DND-41 (cell line): ENCODE measurements around the gene BBLN.

Experiments used
- ATAC-seq: fragments of 200-7000 bp; cut with Tn5 transposase; 3 replicates; pipeline ENCODE4 v1.9.1; 2021; ENCODE audit warnings: low read depth; ENCODE audit not compliant: insufficient read depth
- DNase-seq: peaks from one replicate; pipeline ENCODE4 v3.0.0-alpha.2; 2020
- H2AFZ ChIP-seq: 2 replicates; pipeline ENCODE4 v1.6.0; 2012; ENCODE audit warnings: low read depth, low read length
- H3K27ac ChIP-seq: 2 replicates; pipeline ENCODE4 v1.5.1; 2012; ENCODE audit warnings: low read length, inconsistent platforms
- H3K27me3 ChIP-seq: fragments of 200-600 bp; sonication (generic); 2 replicates; pipeline ENCODE4 v1.6.0; 2012; ENCODE audit warnings: low read length, mild to moderate bottlenecking, inconsistent platforms; ENCODE audit not compliant: insufficient read depth, poor library complexity
- H3K36me3 ChIP-seq: 2 replicates; pipeline ENCODE4 v1.5.1; 2012; ENCODE audit warnings: low read length, inconsistent platforms; ENCODE audit not compliant: insufficient read depth
- H3K4me1 ChIP-seq: 2 replicates; pipeline ENCODE4 v1.5.1; 2012; ENCODE audit warnings: mild to moderate bottlenecking, low read length; ENCODE audit not compliant: insufficient read depth
- H3K4me2 ChIP-seq: 2 replicates; pipeline ENCODE4 v1.6.0; 2012; ENCODE audit warnings: mild to moderate bottlenecking, moderate library complexity, low read length, inconsistent platforms; ENCODE audit not compliant: insufficient read depth
- H3K4me3 ChIP-seq, 2 experiments: fragments of 200-600 bp in 1 of 2; shearing (Covaris generic) in 1 of 2; 2 replicates each; pipeline ENCODE4 v1.5.1; 2012 to 2016; ENCODE audit warnings: inconsistent platforms in 2 of 2, low read length in 2 of 2, mild to moderate bottlenecking in 2 of 2, low read depth in 1 of 2, moderate library complexity in 1 of 2
- H3K79me2 ChIP-seq: 2 replicates; pipeline ENCODE4 v1.6.0; 2012; ENCODE audit warnings: low read length, inconsistent platforms; ENCODE audit not compliant: insufficient read depth
- H3K9ac ChIP-seq: 2 replicates; pipeline ENCODE4 v1.6.0; 2012; ENCODE audit warnings: low read depth, mild to moderate bottlenecking, inconsistent platforms, low read length, moderate library complexity
- H3K9me3 ChIP-seq: 2 replicates; pipeline ENCODE4 v1.5.1; 2012; ENCODE audit warnings: low read length, moderate library complexity, mild to moderate bottlenecking, inconsistent platforms; ENCODE audit not compliant: insufficient read depth, severe bottlenecking
- H4K20me1 ChIP-seq: 2 replicates; pipeline ENCODE4 v1.6.0; 2012; ENCODE audit warnings: low read length; ENCODE audit not compliant: insufficient read depth
- CTCF ChIP-seq: IDR thresholded peaks from 2 replicates; pipeline ENCODE4 v1.5.1; 2012; ENCODE audit warnings: borderline replicate concordance, low read length, moderate library complexity, mild to moderate bottlenecking; ENCODE audit not compliant: poor library complexity, severe bottlenecking; ENCODE audit errors: extremely low read depth
- EZH2 ChIP-seq: IDR thresholded peaks from 3 replicates; pipeline ENCODE4 v1.6.1; 2012; ENCODE audit warnings: borderline replicate concordance, low read depth, mild to moderate bottlenecking, moderate library complexity, low read length, inconsistent platforms; ENCODE audit not compliant: severe bottlenecking

The BBLN gene

GRCh38 chr9:128151309-128152132 lies 8.5 kb upstream of the BBLN start:
- no peaks in the 10 kb centered on the region for H3K27me3 ChIP-seq
- no peaks in the 10 kb centered on the region for H3K9me3 ChIP-seq
- no peak for ATAC-seq
- H3K36me3 ChIP-seq, result no peaks in the 10 kb centered on the region
- H3K79me2 ChIP-seq, result no peaks in the 10 kb centered on the region
- no peak overlapping the region for H3K4me2 ChIP-seq
- no peak overlapping the region for H3K9ac ChIP-seq
- H3K4me3 ChIP-seq, result no peak overlapping the region
- H4K20me1 ChIP-seq, result no peaks in the 10 kb centered on the region
- DNase-seq, result no peak
- H3K27ac ChIP-seq, result no peak overlapping the region
- no peak overlapping the region for H2AFZ ChIP-seq
- TF ChIP-seq EZH2 (no peak), CTCF (no peak)
- H3K4me1 ChIP-seq, result no peaks in the 10 kb centered on the region

- H3K79me2 ChIP-seq, result no peaks in the 10 kb centered on the region
- H3K9ac ChIP-seq, result no peak overlapping the region
- no peak overlapping the region for H3K4me2 ChIP-seq
- no peak for TF ChIP-seq CTCF
- no peak for TF ChIP-seq EZH2
- DNase-seq (no peak), ATAC-seq (no peak)
- H3K4me3 ChIP-seq, result no peak overlapping the region
- H3K36me3 ChIP-seq, result no peaks in the 10 kb centered on the region
- H3K4me1 ChIP-seq, result no peaks in the 10 kb centered on the region
- H3K27me3 ChIP-seq, result no peaks in the 10 kb centered on the region
- no peaks in the 10 kb centered on the region for H4K20me1 ChIP-seq
- H3K9me3 ChIP-seq, result no peaks in the 10 kb centered on the region
- no peak overlapping the region for H3K27ac ChIP-seq
- no peak overlapping the region for H2AFZ ChIP-seq
Measured at GRCh38 chr9:128152133-128153059, 7.7 kb upstream of the BBLN start.

- no peak overlapping the region for H3K4me2 ChIP-seq
- no peak overlapping the region for H3K27ac ChIP-seq
- no peaks in the 10 kb centered on the region for H3K79me2 ChIP-seq
- TF ChIP-seq EZH2 (no peak), CTCF (no peak)
- H3K4me3 ChIP-seq, result no peak overlapping the region
- no peak for DNase-seq
- ATAC-seq, result no peak
- H2AFZ ChIP-seq, result no peak overlapping the region
- no peaks in the 10 kb centered on the region for H3K27me3 ChIP-seq
- no peaks in the 10 kb centered on the region for H3K9me3 ChIP-seq
- H3K36me3 ChIP-seq, result no peaks in the 10 kb centered on the region
- no peak overlapping the region for H3K9ac ChIP-seq
- no peaks in the 10 kb centered on the region for H3K4me1 ChIP-seq
- H4K20me1 ChIP-seq, result no peaks in the 10 kb centered on the region
Measured at GRCh38 chr9:128153060-128153946, 6.8 kb upstream of the BBLN start.
